ENCODE measurements around the gene CCNJL. TPM values are rescaled to one million over a fixed set of nuclear protein-coding genes. Genes with fewer than 3 reads are reported as not detected.

The CCNJL gene
- total RNA-seq, 2 experiments from 2014 or later: not detected

DNA sequence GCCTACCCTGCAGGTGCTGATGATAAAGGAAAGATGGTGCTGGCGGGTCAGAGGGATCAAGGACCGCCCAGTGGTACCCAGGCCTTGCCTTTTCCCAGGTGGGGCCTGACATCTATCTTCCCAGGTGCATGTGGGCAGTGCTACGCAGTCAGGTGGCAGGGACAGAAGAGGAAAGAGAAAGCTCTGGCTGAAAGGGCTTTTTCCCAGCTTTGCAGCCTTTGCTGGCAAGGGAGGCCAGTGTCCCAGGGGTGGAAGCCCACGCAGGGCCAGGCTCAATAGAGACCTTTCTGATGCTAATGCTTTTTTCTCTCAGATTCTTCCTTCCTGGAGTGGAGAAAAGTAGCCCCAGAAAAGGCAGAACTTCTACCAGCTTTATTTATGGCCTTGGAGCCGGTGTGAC lies 46.3 kb downstream of the CCNJL start:
- DNase-seq: no peak
- no peak overlapping the region for H3K27ac Mint-ChIP-seq
- H3K36me3 Mint-ChIP-seq (ENCODE audit: low read depth): no peaks in the 10 kb centered on the region
- H3K4me1 Mint-ChIP-seq (ENCODE audit: low read depth): no peaks in the 10 kb centered on the region
- intact Hi-C loops (cut with micrococcal nuclease): no loop called here
- no peaks in the 10 kb centered on the region for H3K9me3 Mint-ChIP-seq
- peaks cover 7% of the 10 kb centered on the region for H3K27me3 Mint-ChIP-seq (ENCODE audit: low read depth)
- CTCF ChIA-PET: interaction anchor here (0.6 kb wide), 1 partner anchor 35 kb away, joined by 3 read pairs; no protein-coding TSS in a partner anchor
- no peak overlapping the region for H3K4me3 Mint-ChIP-seq

DNA sequence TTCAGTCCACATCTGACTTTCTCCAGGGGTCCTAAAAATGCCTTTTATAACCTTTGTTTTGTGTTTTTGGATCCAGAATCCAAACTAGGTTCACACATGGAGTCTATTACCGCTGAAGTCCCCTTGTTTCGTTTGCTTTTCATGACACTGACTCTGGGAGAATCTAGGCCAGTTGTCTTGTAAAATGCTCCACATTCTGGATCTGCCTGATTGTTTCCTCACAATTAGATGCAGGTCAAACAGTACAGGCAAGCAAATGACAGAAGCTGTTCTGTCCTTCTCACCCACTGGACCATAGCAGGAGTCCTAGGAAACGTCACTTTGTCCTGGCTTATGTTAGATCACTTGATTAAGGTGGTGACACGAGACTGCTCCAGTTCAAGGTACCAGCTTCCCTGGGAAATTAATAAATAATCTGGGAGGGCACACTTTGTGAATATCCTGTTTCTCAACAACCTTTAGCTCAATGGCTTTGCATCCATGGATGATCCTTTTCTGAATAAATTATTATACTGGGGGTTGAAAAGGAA lies 49.0 kb downstream of the CCNJL start:
- CTCF ChIA-PET: interaction anchor here (0.6 to 0.9 kb wide), 2 partner anchors 152 to 241 kb away, joined by 3 to 4 read pairs; no protein-coding TSS in a partner anchor
- Mint-ChIP-seq H3K9me3 (no peaks in the 10 kb centered on the region), H3K27me3 (ENCODE audit: low read depth) (peaks cover 12% of the 10 kb centered on the region), H3K27ac (no peak overlapping the region), H3K36me3 (ENCODE audit: low read depth) (no peaks in the 10 kb centered on the region), H3K4me3 (no peak overlapping the region), H3K4me1 (ENCODE audit: low read depth) (no peaks in the 10 kb centered on the region)
- no peak for DNase-seq
- intact Hi-C loops (cut with micrococcal nuclease): loop anchor here (5.0 kb wide), 1 partner anchor 84 kb away; no protein-coding TSS in a partner anchor

DNA sequence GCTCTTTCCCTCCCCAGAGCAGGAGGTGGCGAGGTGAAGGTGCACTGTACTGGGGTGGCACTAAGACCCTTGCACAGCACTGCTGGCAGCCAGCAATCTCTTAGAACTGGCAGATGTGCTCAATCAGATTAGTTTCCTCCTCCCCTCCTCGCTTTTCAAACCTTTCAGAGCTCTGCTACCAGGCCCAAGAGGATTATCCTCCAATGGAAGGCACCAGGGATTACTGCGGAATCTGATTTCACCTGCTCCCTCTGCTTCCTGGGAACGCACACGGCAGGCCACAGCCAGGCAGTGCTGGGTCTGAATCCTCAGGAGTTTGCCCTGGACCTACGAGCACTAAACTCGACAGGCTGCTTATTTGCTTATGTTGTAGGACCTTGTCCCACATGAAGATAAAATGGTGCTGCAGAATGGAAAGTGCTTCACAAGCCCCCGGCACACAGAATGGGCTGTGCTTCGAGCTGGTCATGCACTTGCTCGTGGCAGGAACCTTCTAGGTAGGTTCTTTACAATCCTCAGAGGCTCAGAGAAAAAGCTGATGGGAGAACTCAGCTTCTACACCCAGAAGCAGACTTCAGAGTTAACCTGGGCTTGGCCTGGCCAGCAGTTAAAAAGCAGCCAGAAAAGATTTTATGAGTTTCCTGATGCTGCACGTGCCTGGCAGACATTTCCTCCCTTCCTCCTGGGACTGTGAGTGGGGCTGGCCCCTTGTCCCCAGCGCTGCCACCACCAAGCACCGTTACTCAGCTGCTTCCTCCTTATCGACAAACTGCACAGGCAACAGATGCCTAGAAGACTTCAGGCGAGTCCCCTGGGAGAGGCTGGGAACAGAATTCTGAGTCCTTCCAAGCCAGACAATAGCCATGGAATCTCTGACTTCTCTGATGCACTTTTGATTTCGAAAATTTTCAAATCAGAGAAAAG lies 50.0 kb downstream of the CCNJL start:
- Mint-ChIP-seq H3K27ac (no peak overlapping the region), H3K36me3 (ENCODE audit: low read depth) (no peaks in the 10 kb centered on the region), H3K4me1 (ENCODE audit: low read depth) (no peaks in the 10 kb centered on the region), H3K9me3 (no peaks in the 10 kb centered on the region), H3K4me3 (no peak overlapping the region), H3K27me3 (ENCODE audit: low read depth) (peaks cover 12% of the 10 kb centered on the region)
- no peak for DNase-seq
- intact Hi-C loops (cut with micrococcal nuclease): loop anchor here (5.0 kb wide), 1 partner anchor 85 kb away; no protein-coding TSS in a partner anchor
- CTCF ChIA-PET: no interaction called here

DNA sequence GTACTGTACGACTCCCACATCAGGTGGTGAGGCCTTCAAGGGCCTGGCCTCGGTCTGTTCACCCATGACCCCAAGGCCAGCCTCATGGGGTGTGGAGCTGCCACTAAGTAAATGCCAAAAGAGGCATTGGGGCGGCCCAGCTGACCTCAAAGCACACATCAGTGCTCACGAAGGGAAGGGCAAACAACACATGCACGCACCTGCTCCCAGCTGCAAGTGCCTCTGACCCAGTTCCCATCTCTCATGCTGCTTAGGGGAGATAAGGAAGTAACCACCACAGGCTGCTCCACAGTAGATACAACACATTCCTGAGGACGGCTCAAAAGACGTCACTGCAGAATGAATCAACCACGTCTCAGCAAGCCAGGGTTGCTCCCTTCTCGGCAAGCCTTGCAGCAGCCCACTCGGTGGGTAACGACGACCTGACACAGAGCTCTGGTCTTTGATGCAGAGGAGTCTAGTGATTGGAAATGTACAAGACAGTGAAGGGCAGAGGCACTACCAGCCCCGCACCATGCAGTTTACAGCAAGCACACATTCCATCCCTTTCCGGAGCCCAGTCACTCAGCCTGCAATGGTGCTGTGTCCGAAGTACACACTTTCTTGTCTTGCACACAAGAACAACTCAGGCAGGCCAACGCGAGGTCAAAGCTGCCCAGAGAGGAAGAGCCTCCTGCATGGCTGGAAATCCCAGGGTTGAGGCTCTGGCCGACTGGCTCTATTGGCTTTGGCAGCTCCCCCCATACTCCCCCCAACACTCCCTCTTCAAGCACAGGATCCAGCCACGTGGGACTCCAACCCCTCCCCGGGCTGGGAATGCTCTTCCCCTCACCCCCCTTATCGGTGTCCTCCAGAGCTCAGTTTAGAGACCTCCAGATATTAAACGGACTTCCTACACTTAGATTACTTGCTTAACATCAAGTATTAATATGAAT lies 51.2 kb downstream of the CCNJL start:
- H3K36me3 Mint-ChIP-seq (ENCODE audit: low read depth): no peaks in the 10 kb centered on the region
- no peak overlapping the region for H3K27ac Mint-ChIP-seq
- H3K4me3 Mint-ChIP-seq: no peak overlapping the region
- CTCF ChIA-PET: no interaction called here
- H3K27me3 Mint-ChIP-seq (ENCODE audit: low read depth): peaks cover 12% of the 10 kb centered on the region
- H3K4me1 Mint-ChIP-seq (ENCODE audit: low read depth): no peaks in the 10 kb centered on the region
- no peaks in the 10 kb centered on the region for H3K9me3 Mint-ChIP-seq
- intact Hi-C loops (cut with micrococcal nuclease): loop anchor here (5.0 kb wide), 1 partner anchor 86 kb away; no protein-coding TSS in a partner anchor
- DNase-seq: no peak

DNA sequence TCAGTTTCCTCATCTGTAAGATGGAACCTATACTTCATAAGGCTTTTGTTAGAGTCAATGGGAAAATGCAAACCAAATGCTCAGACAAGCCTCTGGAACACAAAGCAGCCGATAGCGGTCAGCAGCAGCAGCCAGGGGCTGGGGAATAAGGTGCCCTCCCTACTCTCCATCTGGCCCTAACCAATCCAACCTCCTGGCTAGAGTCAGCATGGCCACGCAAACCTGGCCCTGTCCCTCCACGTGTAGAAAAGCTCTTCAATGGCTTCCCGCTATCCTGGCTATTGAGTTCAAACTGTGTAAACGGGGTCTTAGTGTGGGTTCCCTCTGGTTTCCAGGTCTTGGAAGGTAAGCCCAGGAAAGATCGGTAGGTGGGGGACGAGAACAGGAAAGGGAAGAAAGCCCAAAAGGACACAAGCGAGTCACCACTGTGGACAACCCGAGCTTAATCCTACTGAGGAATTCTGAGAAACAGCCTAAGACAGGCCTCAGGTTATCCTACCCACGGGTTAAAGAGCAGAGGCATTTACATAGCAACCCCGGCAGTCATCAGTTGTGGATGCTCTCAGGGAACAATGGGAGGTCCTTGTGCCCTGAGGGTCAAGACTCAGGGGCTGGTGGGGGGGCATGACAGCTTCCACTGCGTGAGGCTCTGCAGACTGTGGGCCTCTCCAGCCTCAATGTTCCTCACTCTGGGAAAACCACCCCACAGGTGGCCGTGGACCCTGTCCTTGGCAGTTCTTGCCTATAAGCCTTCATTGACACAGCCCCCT lies 52.2 kb downstream of the CCNJL start:
- H3K4me1 Mint-ChIP-seq (ENCODE audit: low read depth): no peaks in the 10 kb centered on the region
- no peak overlapping the region for H3K4me3 Mint-ChIP-seq
- intact Hi-C loops (cut with micrococcal nuclease): loop anchor here (5.0 kb wide), 1 partner anchor 87 kb away; no protein-coding TSS in a partner anchor
- no peak overlapping the region for H3K27ac Mint-ChIP-seq
- no peak for DNase-seq
- no peaks in the 10 kb centered on the region for H3K9me3 Mint-ChIP-seq
- no peaks in the 10 kb centered on the region for H3K36me3 Mint-ChIP-seq (ENCODE audit: low read depth)
- peaks cover 12% of the 10 kb centered on the region for H3K27me3 Mint-ChIP-seq (ENCODE audit: low read depth)
- CTCF ChIA-PET: interaction anchor here (0.6 kb wide), 1 partner anchor 84 kb away, joined by 4 read pairs; no protein-coding TSS in a partner anchor

DNA sequence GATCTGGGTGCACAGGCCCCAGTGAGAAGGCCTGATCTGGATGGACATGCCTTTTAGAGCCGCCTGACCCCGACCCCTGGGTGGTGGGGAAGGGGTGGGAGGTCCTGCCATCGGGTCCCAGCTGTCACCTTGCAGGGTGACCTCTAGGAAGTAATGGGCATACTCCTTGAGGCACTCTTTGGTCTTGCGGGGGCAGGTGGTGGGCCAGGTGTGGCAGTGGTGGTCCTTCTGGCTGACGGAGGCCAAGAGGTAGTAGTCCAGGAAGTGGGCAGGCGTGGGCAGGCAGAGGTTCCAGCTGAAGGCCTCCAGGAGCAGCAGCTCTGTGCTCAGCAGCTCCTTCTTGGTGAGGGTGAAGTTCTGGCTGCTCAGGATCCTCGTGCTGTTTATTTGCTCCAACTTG lies 53.0 kb downstream of the CCNJL start:
- DNase-seq: no peak
- CTCF ChIA-PET: no interaction called here
- H3K4me3 Mint-ChIP-seq: no peak overlapping the region
- H3K27ac Mint-ChIP-seq: no peak overlapping the region
- H3K9me3 Mint-ChIP-seq: no peaks in the 10 kb centered on the region
- no peaks in the 10 kb centered on the region for H3K36me3 Mint-ChIP-seq (ENCODE audit: low read depth)
- intact Hi-C loops (cut with micrococcal nuclease): no loop called here
- H3K4me1 Mint-ChIP-seq (ENCODE audit: low read depth): no peaks in the 10 kb centered on the region
- peaks cover 12% of the 10 kb centered on the region for H3K27me3 Mint-ChIP-seq (ENCODE audit: low read depth)

DNA sequence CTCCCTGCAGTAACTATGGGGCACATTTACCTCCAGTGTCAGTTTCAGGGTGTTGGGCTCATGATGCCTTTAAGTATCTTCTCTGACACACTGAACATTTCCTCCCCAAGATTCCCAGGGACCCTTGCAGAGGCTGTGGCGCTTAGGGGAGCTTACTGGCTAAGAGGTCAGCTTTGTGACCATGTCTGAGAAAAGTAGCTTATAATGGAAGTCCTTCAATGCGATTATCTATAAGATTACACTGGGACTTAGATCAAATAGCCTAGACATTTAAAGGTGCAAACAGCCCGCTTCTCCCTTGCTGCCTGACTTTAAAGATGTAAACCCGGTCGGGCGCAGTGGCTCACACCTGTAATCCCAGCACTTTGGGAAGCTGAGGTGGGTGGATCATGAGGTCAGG lies 57.7 kb downstream of the CCNJL start:
- no peaks in the 10 kb centered on the region for H3K27me3 Mint-ChIP-seq (ENCODE audit: low read depth)
- intact Hi-C loops (cut with micrococcal nuclease): no loop called here
- H3K36me3 Mint-ChIP-seq (ENCODE audit: low read depth): no peaks in the 10 kb centered on the region
- no peak overlapping the region for H3K27ac Mint-ChIP-seq
- no peaks in the 10 kb centered on the region for H3K4me1 Mint-ChIP-seq (ENCODE audit: low read depth)
- CTCF ChIA-PET: no interaction called here
- DNase-seq: no peak
- no peaks in the 10 kb centered on the region for H3K9me3 Mint-ChIP-seq
- H3K4me3 Mint-ChIP-seq: no peak overlapping the region

DNA sequence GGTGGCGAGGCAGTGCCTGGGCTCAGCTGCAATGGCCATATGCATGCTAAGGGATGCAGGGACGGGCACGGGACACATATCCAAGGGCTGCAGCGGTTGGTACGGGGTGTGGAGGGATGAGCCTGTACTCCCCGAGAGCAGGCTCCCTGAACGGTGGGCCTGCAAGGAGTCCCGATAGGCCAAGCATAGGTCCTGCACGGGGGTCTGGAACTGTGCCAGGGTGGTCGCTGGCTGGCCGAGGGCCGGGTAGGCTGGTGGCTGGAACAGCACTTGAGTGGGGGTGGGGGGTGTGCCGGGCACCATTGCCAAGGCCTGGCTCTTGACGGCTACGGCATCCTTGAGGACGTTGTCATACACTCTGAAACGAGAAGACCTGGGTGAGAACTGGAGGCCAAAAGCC lies 58.9 kb downstream of the CCNJL start:
- no peaks in the 10 kb centered on the region for H3K9me3 Mint-ChIP-seq

DNA sequence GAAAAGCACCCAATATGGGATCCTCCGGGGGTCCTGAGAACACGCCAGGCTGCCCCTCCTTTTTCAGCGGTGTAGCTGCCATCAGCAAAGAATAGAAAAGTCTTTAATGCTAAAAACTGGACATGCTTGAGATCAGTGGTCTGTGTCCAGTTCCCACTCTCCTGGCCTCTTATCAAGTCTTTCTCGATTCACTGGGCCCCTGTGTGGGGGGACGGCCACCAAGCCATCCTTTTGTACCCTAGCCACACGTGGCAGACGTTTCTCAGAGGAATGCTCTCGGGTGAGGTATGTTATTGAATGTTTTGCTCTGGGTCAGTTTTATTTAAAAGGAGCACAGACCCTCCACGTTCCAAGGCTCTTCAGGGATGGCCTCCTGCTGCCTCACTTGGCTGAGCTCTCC lies 59.4 kb downstream of the CCNJL start:
- Mint-ChIP-seq H3K36me3 (ENCODE audit: low read depth) (no peaks in the 10 kb centered on the region), H3K27me3 (ENCODE audit: low read depth) (no peaks in the 10 kb centered on the region), H3K4me1 (ENCODE audit: low read depth) (no peaks in the 10 kb centered on the region), H3K4me3 (no peak overlapping the region), H3K9me3 (no peaks in the 10 kb centered on the region), H3K27ac (no peak overlapping the region)
- intact Hi-C loops (cut with micrococcal nuclease): no loop called here
- CTCF ChIA-PET: no interaction called here
- DNase-seq: no peak

More for the DNA sequence above, 58.9 kb downstream of the CCNJL start:
- no peaks in the 10 kb centered on the region for H3K27me3 Mint-ChIP-seq (ENCODE audit: low read depth)
- H3K36me3 Mint-ChIP-seq (ENCODE audit: low read depth): no peaks in the 10 kb centered on the region
- DNase-seq: no peak
- CTCF ChIA-PET: no interaction called here
- H3K27ac Mint-ChIP-seq: no peak overlapping the region
- no peak overlapping the region for H3K4me3 Mint-ChIP-seq
- no peaks in the 10 kb centered on the region for H3K4me1 Mint-ChIP-seq (ENCODE audit: low read depth)
- intact Hi-C loops (cut with micrococcal nuclease): no loop called here

DNA sequence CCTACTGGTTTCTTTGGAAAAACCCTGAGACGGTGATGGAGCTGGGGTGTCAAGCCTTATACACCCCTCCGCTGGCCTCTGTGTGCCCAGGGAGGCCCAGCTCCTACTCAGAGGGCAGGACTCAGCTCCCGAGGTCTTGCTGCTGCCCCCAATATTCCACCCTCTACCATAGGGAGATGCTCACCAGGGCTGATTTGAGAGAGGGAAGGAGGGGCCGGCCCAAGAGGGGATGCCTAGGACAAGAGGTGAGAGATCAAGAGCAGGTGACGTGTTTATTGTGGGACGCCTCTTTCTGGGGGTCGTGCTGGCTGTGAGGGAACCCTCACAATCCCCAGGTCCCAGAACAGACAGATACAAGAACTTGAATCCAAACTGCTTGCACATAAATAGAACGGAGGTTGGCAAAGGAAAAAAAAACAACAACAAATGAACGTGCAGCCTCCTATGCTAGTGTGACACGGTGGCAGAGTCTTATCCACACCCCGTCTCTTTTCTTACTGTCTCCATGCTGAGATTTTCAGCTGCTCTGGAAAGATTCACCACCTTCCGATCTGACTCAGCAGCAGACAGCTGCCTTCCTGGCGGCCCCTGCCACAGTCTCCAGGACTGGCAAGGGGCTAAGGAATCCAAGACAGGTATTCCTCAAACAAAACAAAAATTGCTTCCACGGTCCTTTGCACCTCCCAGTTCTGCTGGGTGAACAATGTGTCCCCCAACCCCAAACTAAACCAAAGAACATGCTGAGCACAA lies 60.8 kb downstream of the CCNJL start:
- Mint-ChIP-seq H3K27ac (no peak overlapping the region), H3K9me3 (no peaks in the 10 kb centered on the region), H3K27me3 (ENCODE audit: low read depth) (no peaks in the 10 kb centered on the region), H3K4me1 (ENCODE audit: low read depth) (no peaks in the 10 kb centered on the region), H3K4me3 (no peak overlapping the region), H3K36me3 (ENCODE audit: low read depth) (no peaks in the 10 kb centered on the region)
- no peak for DNase-seq
- CTCF ChIA-PET: no interaction called here
- intact Hi-C loops (cut with micrococcal nuclease): no loop called here

DNA sequence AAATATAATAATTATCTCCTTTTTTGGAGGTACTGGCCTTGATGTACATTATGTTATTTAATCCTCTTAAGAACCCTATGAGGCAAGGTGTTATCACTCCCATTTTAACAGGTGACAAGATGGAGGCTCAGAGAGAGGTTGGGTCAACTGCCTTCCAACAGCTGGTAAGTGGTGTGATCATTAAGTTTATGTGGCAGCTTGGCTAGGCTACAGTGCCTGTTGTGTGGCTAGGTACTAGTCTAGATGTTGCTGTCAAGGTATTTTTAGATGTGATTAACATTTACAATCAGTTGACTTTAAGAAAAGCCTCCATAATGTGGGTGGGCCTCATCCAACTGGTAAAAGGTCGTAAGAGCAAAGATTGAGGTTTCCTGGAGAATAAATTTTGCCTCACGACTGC lies 61.5 kb downstream of the CCNJL start:
- DNase-seq: no peak
- intact Hi-C loops (cut with micrococcal nuclease): no loop called here
- H3K27ac Mint-ChIP-seq: no peak overlapping the region
- H3K27me3 Mint-ChIP-seq (ENCODE audit: low read depth): no peaks in the 10 kb centered on the region
- no peak overlapping the region for H3K4me3 Mint-ChIP-seq
- H3K4me1 Mint-ChIP-seq (ENCODE audit: low read depth): no peaks in the 10 kb centered on the region
- no peaks in the 10 kb centered on the region for H3K9me3 Mint-ChIP-seq
- H3K36me3 Mint-ChIP-seq (ENCODE audit: low read depth): no peaks in the 10 kb centered on the region
- CTCF ChIA-PET: interaction anchor here (0.6 to 1.1 kb wide), 2 partner anchors 94 to 190 kb away, joined by 3 read pairs; no protein-coding TSS in a partner anchor

All from activated naive CD4-positive, alpha-beta T cell treated with anti-CD3 and anti-CD28 coated beads for 36 hours (primary cell).